CD4-positive, alpha-beta memory T cell (primary cell): ENCODE results near the gene RAB14. TPM values are rescaled to one million over a fixed set of nuclear protein-coding genes. Genes with fewer than 3 reads are reported as not detected.
"Not testable (repeated sequence)": the region's sequence is repeated elsewhere in the genome, so short reads cannot be mapped to it uniquely, and the experiment has no call there.

Experiments used
- CTCF ChIA-PET: fragments of 350-600 bp; sonication (Branson Sonifier 250); formaldehyde crosslinking; loops from one replicate; lab custom pipeline; 2021; ENCODE audit warnings: inconsistent platforms; ENCODE audit not compliant: partially characterized antibody; lab: Charles Lee
- POLR2A ChIA-PET: fragments of 350-600 bp; sonication (Branson Sonifier 250); formaldehyde crosslinking; loops from one replicate; lab custom pipeline; 2021; ENCODE audit not compliant: partially characterized antibody; lab: Charles Lee
- DNase-seq, 5 donors: peaks; one replicate each; pipeline versions ENCODE4 v3.0.0 to v3.0.0-alpha.2; 2020 to 2022; ENCODE audit warnings: mixed read lengths in 1 of 5
- H3K27ac ChIP-seq: one replicate; pipeline ENCODE4 v1.7.0; 2013; ENCODE audit warnings: low read depth, low read length
- H3K27me3 ChIP-seq: 2 replicates; pipeline ENCODE4 v1.7.0; 2013; ENCODE audit warnings: mild to moderate bottlenecking, low read length, moderate library complexity; ENCODE audit not compliant: insufficient read depth
- H3K36me3 ChIP-seq: 2 replicates; pipeline ENCODE4 v1.7.0; 2013; ENCODE audit warnings: mild to moderate bottlenecking, low read length, moderate library complexity; ENCODE audit not compliant: insufficient read depth
- H3K4me1 ChIP-seq: 2 replicates; pipeline ENCODE4 v1.7.0; 2013; ENCODE audit warnings: mild to moderate bottlenecking, low read length, moderate library complexity; ENCODE audit not compliant: insufficient read depth
- H3K4me3 ChIP-seq, 2 donors: one replicate each; pipeline ENCODE4 v1.7.0; 2013; ENCODE audit warnings: low read length in 2 of 2, mild to moderate bottlenecking in 1 of 2
- H3K9me3 ChIP-seq, 2 donors: one replicate each; pipeline ENCODE4 v1.7.0; 2013; ENCODE audit warnings: low read length in 2 of 2, control low read depth in 1 of 2; ENCODE audit not compliant: control insufficient read depth in 1 of 2
- H3K27ac Mint-ChIP-seq, 7 donors: one replicate each; pipeline ENCODE4 v1.8.0; 2020 to 2021; ENCODE audit warnings: mixed read lengths in 7 of 7, mild to moderate bottlenecking in 6 of 7, inconsistent platforms in 3 of 7, moderate library complexity in 3 of 7
- H3K27me3 Mint-ChIP-seq, 2 donors: one replicate each; pipeline ENCODE4 v1.8.0; 2020 to 2021; ENCODE audit warnings: mixed read lengths in 2 of 2
- H3K36me3 Mint-ChIP-seq, 2 donors: one replicate each; pipeline ENCODE4 v1.8.0; 2020 to 2021; ENCODE audit warnings: mixed read lengths in 2 of 2, inconsistent platforms in 1 of 2, mild to moderate bottlenecking in 1 of 2
- H3K4me1 Mint-ChIP-seq, 4 donors: one replicate each; pipeline ENCODE4 v1.8.0; 2020 to 2021; ENCODE audit warnings: mixed read lengths in 4 of 4, mild to moderate bottlenecking in 1 of 4
- H3K4me3 Mint-ChIP-seq, 8 donors: one replicate each; pipeline ENCODE4 v1.8.0; 2020 to 2021; ENCODE audit warnings: mixed read lengths in 8 of 8, mild to moderate bottlenecking in 7 of 8, moderate library complexity in 6 of 8, inconsistent platforms in 3 of 8
- H3K9me3 Mint-ChIP-seq, 8 donors: one replicate each; pipeline ENCODE4 v1.8.0; 2020 to 2021; ENCODE audit warnings: mixed read lengths in 8 of 8, mild to moderate bottlenecking in 5 of 8, inconsistent platforms in 3 of 8, moderate library complexity in 1 of 8
- intact Hi-C: fragments of 100-400 bp; cut with micrococcal nuclease; formaldehyde crosslinking; loops from one replicate; pipeline ENCODE4 v1.15.1; 2023
- polyA plus RNA-seq, 2 donors: library from polyadenylated mRNA; unstranded; fragments of 300-500 nt; fragmentation: Illumina TruSeq; gene quantifications; one replicate each; pipeline ENCODE4 v1.2.3, GENCODE V29; 2021
- total RNA-seq, 2 experiments: library from RNA; stranded (reverse); gene quantifications; one replicate each; pipeline ENCODE4 v1.2.3, GENCODE V29; 2021

The RAB14 gene
- total and polyA plus RNA-seq, 4 experiments from 2014 or later, result 34.8 to 68.1 (median 59.8) TPM

DNA sequence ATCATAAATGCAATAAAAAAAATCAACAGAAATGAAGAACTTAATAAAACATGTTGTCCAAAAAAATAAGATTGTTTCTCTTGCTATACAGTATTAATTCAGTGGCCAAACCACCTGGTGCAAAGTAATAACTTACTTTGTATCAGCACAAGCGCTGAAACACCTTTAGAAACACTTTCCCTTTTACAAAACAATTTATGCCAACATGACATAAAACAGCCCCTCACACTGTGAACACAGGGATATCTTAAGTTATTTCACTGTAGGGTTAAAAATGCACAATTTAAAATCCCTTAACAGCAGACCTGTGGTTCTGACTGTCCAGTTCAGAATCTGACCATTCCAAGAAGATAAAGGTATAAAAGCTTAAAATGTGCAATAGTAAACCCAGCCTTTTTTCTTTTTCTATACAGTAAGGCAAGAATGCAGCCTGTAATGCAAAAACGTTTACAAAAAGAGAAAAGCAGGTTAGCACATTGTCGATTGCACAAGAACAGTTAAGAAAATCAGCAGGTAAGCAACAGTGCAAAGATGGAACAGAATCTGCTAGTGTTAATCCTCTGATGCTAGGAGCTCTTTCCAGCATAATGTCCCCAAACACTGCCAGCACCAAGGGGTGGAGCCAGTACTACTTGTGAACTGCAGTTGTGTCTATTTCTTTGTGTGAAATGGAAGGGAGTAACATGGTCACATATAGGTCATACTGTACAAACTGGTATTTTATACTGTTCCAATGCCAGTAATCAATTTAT is 21.6 kb downstream of the RAB14 start:
- ChIA-PET CTCF (no interaction called here), POLR2A (interaction anchor here (1.0 kb wide), 1 partner anchor 14 kb away, joined by 3 read pairs; no protein-coding TSS in a partner anchor)
- intact Hi-C loops, result no loop called here
- H3K4me3 ChIP-seq, result no peak overlapping the region
- Mint-ChIP-seq H3K9me3 (no peaks in the 10 kb centered on the region), H3K27me3 (no peaks in the 10 kb centered on the region), H3K36me3 (peaks cover 25 to 85% of the 10 kb centered on the region in 2 donors), H3K4me1 (peaks cover 18 to 29% (median 25%) of the 10 kb centered on the region in 4 donors), H3K4me3 (no peak overlapping the region), H3K27ac (peak overlapping the region; percentile 33 to 80 (median 57))
- DNase-seq, result no peak
- H3K36me3 ChIP-seq, result peaks cover 51% of the 10 kb centered on the region
- no peaks in the 10 kb centered on the region for H3K9me3 ChIP-seq
- no peaks in the 10 kb centered on the region for H3K27me3 ChIP-seq
- no peak overlapping the region for H3K27ac ChIP-seq
- peaks cover 15% of the 10 kb centered on the region for H3K4me1 ChIP-seq

DNA sequence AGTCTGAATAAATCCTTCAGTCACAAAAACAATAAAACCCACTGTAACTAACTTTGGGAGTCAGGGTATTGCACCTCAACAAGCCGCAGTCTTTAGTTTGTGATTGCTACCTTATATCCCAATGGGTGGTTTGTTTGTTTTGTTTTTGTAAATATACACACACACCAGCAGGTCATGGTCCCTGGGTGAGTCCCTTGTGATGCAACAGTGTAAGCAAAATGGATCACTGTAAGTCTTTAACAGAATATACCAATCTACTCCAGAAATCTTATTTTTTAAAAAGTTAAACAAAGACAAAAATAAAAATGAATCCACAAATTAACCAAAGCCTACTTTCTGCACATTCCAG is 22.3 kb downstream of the RAB14 start:
- Mint-ChIP-seq H3K36me3 (peaks cover 32 to 86% of the 10 kb centered on the region in 2 donors), H3K4me1 (peaks cover 12 to 21% (median 18%) of the 10 kb centered on the region in 4 donors), H3K27ac (peak overlapping the region in 1 of 7 donors; percentile 67)
- H3K27ac ChIP-seq, POLR2A ChIA-PET, H3K27me3 ChIP-seq, H3K9me3 Mint-ChIP-seq, CTCF ChIA-PET, DNase-seq, H3K4me3 ChIP-seq, H3K4me1 ChIP-seq, H3K27me3 Mint-ChIP-seq, intact Hi-C loops, H3K9me3 ChIP-seq, H3K4me3 Mint-ChIP-seq: not testable (repeated sequence)
- peaks cover 59% of the 10 kb centered on the region for H3K36me3 ChIP-seq

DNA sequence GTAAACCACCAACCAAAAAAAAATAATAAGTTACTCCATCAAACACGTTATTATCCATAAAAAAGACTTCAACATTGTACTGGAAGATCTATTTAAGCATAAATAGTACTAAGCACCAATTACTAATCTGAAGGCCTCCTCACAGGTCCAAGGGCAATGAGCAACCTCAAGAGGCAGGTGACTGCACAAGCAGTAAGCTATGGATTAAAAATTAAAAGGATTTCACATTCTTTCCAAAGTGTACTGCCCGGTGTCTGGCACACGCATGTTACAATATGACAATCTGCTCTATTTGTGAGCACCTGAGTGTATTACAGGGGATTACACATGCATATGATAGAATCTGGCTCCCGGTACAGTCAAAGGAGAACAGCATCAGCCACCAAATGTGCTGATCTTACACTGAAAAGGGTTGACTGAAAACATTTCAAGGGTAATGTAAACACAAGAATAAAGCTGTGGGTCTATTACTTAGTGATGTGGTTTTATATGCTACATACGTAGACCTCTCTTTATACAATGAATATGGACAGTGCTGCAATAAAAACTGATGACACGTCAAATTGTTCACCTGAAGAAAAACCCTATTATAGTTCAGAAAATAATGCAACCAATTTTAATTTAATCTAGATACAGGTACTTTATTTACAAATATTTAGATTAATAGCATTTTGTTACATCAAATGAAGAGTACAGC is 22.8 kb downstream of the RAB14 start:
- H3K27ac Mint-ChIP-seq, result peak overlapping the region in 4 of 7 donors; percentile 15 to 42 (median 36)
- H3K4me1 Mint-ChIP-seq, result peaks cover 12 to 16% (median 14%) of the 10 kb centered on the region in 4 donors
- ChIA-PET CTCF (no interaction called here), POLR2A (interaction anchor here (0.7 kb wide), 1 partner anchor 57 kb away, joined by 4 read pairs; no protein-coding TSS in a partner anchor)
- Histone ChIP-seq H3K4me1 (peaks cover 4% of the 10 kb centered on the region), H3K36me3 (peaks cover 59% of the 10 kb centered on the region), H3K9me3 (no peaks in the 10 kb centered on the region), H3K27me3 (no peaks in the 10 kb centered on the region), H3K4me3 (no peak overlapping the region), H3K27ac (no peak overlapping the region)
- H3K9me3 Mint-ChIP-seq, result no peaks in the 10 kb centered on the region
- DNase-seq, result no peak
- peaks cover 36 to 84% of the 10 kb centered on the region in 2 donors for H3K36me3 Mint-ChIP-seq
- no peaks in the 10 kb centered on the region for H3K27me3 Mint-ChIP-seq
- H3K4me3 Mint-ChIP-seq, result no peak overlapping the region
- intact Hi-C loops, result no loop called here

DNA sequence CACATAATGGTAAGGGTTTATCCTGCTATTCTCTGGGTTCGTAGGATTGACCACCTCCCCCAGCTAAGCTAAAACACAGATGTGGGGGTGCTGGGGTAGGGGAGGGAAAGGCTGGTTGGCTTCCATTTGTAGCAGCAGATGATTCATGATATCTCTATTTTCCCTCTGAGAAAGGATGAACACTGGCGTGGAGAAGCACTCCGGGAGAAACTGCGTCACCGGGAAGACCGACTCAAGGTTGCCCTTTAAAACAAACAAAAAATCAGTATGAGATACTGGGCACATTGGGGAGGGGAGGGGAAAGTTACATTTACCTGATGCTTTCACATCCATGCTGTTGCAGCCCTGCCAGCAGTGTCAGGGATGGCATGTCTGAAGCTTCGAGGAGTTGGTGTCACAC is 28.2 kb downstream of the RAB14 start:
- Mint-ChIP-seq H3K36me3 (peaks cover 55 to 90% of the 10 kb centered on the region in 2 donors), H3K27me3 (no peaks in the 10 kb centered on the region), H3K4me3 (no peak overlapping the region), H3K9me3 (no peaks in the 10 kb centered on the region), H3K27ac (peak overlapping the region in 4 of 7 donors; percentile 20 to 73 (median 58)), H3K4me1 (peaks cover 9 to 10% (median 9%) of the 10 kb centered on the region in 4 donors)
- ChIA-PET POLR2A (interaction anchor here (1.0 to 1.4 kb wide), 2 partner anchors 12 to 40 kb away, joined by 3 read pairs; no protein-coding TSS in a partner anchor), CTCF (interaction anchor here (1.3 to 1.5 kb wide), 2 partner anchors 52 to 102 kb away, joined by 3 to 4 read pairs; no protein-coding TSS in a partner anchor)
- H3K27ac ChIP-seq, result no peak overlapping the region
- peaks cover 66% of the 10 kb centered on the region for H3K36me3 ChIP-seq
- intact Hi-C loops, result no loop called here
- no peak for DNase-seq
- peaks cover 9% of the 10 kb centered on the region for H3K4me1 ChIP-seq
- no peaks in the 10 kb centered on the region for H3K27me3 ChIP-seq
- H3K4me3 ChIP-seq, result no peak overlapping the region
- no peaks in the 10 kb centered on the region for H3K9me3 ChIP-seq

DNA sequence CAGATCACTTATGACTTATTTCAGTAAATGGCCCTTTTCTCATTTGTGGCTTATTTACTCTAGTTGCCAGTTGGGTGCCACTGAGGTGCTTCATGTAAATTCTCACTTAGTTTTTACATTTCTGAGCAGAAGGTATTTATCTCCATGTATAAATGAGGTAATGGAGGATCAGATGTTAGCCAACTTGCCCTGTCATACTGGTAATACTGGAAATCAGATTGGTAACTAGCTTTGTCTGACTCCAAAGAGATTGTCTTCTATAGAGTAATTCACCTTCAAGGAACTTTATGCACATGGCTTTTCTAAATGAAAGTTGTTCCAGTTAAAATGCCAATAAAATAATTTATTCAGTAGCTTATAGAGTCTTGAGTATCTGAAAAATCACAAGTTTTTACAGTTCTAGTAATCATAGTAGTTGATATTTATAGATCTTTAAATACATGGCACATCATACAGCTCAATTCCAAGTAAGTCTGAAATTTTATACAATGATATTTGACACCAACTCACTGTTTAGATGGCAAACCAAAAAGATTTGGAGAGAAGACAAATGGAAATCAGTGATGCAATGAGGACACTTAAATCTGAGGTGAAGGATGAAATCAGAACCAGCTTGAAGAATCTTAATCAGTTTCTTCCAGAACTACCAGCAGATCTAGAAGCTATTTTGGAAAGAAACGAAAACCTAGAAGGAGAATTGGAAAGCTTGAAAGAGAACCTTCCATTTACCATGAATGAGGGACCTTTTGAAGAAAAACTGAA is 28.8 kb downstream of the RAB14 start:
- Mint-ChIP-seq H3K36me3 (peaks cover 58 to 90% of the 10 kb centered on the region in 2 donors), H3K9me3 (no peaks in the 10 kb centered on the region), H3K27me3 (no peaks in the 10 kb centered on the region), H3K4me3 (no peak overlapping the region), H3K4me1 (peaks cover 12 to 16% (median 15%) of the 10 kb centered on the region in 4 donors), H3K27ac (peak overlapping the region in 5 of 7 donors; percentile 1 to 48 (median 44))
- no peaks in the 10 kb centered on the region for H3K27me3 ChIP-seq
- CTCF ChIA-PET, result interaction anchor here (0.8 to 2.0 kb wide), 5 partner anchors 13 to 348 kb away, joined by 3 to 7 read pairs (median 4); no protein-coding TSS in a partner anchor
- H3K4me3 ChIP-seq, result no peak overlapping the region
- POLR2A ChIA-PET, result interaction anchor here (1.0 to 1.4 kb wide), 3 partner anchors 9 to 39 kb away, joined by 3 read pairs; no protein-coding TSS in a partner anchor
- H3K27ac ChIP-seq, result no peak overlapping the region
- DNase-seq, result no peak
- H3K36me3 ChIP-seq, result peaks cover 67% of the 10 kb centered on the region
- H3K9me3 ChIP-seq, result no peaks in the 10 kb centered on the region
- intact Hi-C loops, result no loop called here
- H3K4me1 ChIP-seq, result peaks cover 15% of the 10 kb centered on the region

GRCh38 chr9:121171236-121171635 is 30.4 kb downstream of the RAB14 start:
- H3K27me3 Mint-ChIP-seq, result no peaks in the 10 kb centered on the region
- H3K36me3 Mint-ChIP-seq, result peaks cover 62 to 89% of the 10 kb centered on the region in 2 donors
- Histone ChIP-seq H3K27me3 (no peaks in the 10 kb centered on the region), H3K4me3 (no peak overlapping the region), H3K36me3 (peaks cover 75% of the 10 kb centered on the region), H3K27ac (no peak overlapping the region), H3K4me1 (peaks cover 17% of the 10 kb centered on the region), H3K9me3 (no peaks in the 10 kb centered on the region)
- ChIA-PET CTCF (interaction anchor here (0.6 to 2.5 kb wide), 7 partner anchors 9 to 111 kb away, joined by 3 to 8 read pairs (median 4); no protein-coding TSS in a partner anchor), POLR2A (interaction anchor here (0.6 to 2.3 kb wide), 5 partner anchors 11 to 567 kb away, joined by 3 to 6 read pairs (median 5); no protein-coding TSS in a partner anchor)
- no peaks in the 10 kb centered on the region for H3K9me3 Mint-ChIP-seq
- no peak overlapping the region for H3K4me3 Mint-ChIP-seq
- no peak for DNase-seq
- intact Hi-C loops, result no loop called here
- H3K27ac Mint-ChIP-seq, result peak overlapping the region in 5 of 7 donors; percentile 11 to 71 (median 52)
- peaks cover 15 to 24% (median 22%) of the 10 kb centered on the region in 4 donors for H3K4me1 Mint-ChIP-seq
